Esophagus mucosa (tissue), 1 donor: ENCODE results near the gene CFAP20. TPM values are rescaled to one million over a fixed set of nuclear protein-coding genes. Genes with fewer than 3 reads are reported as not detected.

Experiments used
- ATAC-seq: fragments of 200-7000 bp; cut with Tn5 transposase; one replicate; pipeline ENCODE4 v1.9.1; 2020
- total RNA-seq: library from RNA; stranded (reverse); gene quantifications from one replicate; pipeline ENCODE4 v1.2.4, GENCODE V29; 2023
- donor health status: DM: yes; HTN: yes; CAD: no.

The CFAP20 gene
- total RNA-seq: 15.8 TPM

DNA sequence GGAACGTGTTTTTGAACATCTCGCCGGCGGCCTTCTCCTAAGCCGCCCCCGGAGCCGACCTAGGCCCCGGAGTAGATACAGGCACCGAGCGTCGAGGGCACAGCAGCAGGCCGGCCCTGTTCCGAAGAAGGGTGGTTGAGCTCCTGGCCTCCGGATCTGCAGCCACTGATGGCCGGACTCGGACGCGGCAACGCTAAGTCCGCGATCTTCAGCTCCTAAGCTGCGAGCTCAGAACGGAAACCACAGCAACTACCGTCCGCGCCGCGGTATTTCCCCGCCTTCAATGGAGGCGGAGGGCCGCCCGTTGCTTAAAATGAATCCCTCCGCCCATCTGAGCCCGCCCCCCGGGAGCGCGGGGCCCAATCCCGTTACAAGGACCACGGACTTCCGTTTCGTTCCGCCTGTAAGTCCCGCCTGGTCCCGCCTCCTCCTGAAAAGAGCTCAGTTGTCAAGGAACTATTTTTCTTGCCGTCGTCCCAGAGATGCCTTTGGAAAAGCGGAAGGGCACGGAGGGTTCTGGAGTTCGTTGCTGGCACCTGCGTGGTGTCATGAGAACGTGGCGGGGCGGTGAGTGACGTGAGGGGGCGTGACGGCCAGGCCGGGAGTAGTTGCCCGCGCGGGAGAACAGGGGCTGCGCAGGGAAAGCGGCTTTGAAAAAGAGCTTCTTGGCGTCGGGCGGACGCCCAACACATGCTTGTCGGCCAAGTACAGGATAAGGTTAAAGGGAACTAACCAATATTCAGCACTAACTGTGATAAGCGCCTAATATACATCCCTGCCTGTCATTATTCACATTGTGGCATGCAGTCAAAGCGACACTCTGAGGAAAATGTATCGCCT lies at the start of gene CFAP20:
CFAP20 (minus strand) TSS at position 285 of the 840 bp plus-strand sequence; CDS start at position 19, 266 bp downstream.
- ATAC-seq: peak; percentile 99

DNA sequence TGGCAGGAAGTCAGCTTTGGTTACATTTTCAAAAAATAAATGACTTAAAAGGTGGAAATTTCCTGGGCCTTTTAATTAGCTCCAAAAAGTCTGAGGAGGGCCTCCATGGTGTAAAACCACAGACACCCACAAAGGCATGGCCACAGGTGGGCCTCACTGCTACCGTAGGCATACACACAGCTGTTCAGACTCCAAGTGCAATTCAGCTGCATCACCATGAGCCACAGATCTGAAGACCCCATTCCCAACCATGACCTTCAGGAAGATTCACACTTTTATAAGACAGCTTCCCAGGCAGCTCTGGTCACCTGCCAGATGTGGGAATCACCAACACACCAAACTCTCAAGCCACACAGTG lies 48.2 kb upstream of the CFAP20 start:
- ATAC-seq: no peak

DNA sequence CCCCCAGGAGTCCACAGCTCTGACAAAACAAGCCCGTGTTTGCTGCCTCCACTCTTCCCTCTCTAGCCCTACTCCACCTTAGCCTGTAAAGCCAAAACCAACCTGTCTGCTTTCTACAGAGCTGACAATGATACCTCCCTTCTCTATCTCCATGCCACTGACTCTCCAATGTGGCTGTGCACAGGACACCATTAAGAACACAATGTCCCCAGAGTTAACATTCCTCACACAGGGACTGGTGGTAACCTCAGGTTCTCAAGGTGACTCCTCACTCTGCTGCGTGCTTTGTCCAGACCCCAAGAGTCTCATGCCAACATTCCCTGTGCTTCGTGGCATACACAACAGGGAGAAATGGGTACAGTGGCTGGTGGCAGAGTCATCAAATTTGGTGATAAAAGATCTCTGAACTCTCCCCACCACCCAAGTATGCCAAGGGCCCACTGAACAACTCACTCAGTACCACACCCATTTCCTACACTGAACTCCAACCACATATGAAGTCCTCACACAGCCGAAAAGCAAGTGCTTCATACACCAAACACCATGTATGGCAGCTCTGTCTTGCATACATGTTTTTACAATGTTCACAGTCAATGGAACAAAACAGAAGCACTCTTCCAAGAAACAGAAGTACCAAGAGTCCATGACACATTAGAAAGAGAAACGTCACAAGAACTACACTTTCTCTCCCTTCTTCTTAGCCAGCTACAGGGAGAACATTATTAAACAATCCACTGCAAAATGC lies 47.6 kb upstream of the CFAP20 start:
- ATAC-seq: no peak

DNA sequence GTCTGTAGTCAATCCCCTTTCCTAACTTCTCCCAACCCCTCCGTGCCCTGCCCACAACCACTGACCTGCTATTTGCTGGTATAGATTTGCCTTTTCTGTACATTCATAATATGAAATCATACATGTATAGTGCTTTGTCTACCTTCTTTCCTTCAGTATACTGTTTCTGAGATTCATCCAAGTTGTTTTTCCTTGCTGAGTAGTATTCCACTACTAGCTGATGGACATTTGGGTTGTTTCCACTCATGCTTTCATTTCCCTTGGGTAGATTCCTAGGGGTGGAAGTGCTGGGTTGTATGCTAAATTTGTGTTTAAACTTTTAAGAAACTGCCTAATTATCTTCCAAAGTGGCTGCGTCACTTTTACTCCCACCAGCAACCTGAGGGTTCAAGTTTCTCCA lies 41.0 kb upstream of the CFAP20 start:
- ATAC-seq: no peak

DNA sequence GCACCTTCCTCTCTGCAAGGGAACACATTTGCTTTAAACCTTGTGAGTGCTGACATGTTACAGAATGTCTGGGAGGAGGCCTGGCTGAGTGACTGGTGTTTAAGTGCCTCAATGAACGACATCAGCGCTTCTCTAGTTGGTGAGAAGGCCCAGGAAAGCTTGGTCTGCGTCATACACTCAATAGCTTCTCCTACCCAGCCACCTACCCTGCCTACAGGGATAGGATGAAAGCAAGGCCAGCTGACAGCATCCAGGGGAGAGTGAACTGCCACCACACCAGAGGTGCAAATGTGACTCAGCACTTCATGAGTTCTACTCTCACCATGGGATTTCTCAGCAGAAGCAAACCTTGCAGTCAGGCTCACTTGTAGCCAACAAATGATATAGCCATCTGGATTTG lies 31.7 kb upstream of the CFAP20 start:
- no peak for ATAC-seq

DNA sequence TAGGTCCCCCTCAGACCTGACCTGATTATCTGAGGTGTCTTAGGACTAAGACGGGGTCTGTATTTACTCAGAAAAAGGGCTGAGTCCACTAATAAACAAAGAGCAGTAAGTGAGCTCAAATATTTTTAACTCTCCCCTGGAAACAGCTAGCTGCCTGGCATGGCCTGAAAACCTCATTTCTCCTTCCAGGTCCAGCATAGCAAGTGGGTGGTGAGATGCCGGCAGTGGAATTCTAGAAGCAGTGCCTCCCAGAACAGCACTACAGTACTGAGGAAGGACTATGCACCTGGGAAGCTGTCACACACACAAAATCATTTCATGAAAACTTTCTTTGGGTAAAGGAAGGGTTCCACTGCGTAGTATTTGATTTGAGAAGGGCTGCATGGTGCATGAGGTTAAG lies 29.5 kb upstream of the CFAP20 start:
- ATAC-seq: no peak

DNA sequence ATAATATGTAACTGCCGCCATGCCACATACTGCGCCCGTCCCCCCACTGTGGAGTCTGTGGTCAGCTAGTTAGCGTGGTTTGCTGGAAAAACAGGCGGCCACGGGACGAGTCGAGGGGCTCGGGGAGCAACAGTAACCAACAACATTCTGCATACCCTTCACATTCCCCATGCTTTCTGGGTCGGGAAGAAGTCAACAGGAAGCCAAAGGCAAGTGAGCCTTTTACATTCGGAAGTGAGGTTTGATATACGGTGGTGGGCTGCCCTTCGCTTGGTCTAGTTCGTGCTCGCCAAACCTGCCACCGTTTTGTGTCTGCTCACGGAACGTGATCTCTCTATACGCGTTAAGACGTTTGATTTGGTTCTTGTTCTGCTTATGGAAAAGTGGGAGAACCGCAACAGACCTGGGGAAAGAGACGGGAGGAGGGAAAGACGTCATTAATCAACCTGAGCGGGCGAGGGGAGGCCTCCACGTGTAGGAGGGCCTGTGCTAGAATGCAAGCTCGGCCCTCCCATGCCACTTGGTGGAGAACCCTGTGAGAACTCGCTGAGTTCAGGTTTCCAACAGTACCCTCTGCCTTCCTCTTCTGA lies 28.9 kb upstream of the CFAP20 start:
- ATAC-seq: no peak

DNA sequence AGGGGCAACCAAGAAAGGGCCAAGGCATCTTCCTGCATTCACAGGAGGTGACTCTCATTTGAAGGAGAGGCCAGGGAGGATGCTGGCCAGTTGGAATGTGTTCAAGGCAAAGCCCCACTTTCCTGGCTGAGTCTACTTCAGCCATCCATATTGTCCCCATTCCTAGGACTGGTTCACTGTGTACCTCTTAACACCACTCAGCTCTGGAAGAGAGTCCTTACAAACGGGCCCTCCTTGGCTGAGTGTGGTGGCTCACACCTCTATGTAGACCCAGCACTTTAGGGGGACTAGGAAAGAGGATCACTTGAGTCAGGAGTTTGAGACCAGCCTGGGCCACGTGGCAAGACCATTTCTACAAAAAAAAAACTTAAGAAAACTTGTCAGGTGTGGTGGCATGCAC lies 28.1 kb upstream of the CFAP20 start:
- no peak for ATAC-seq

DNA sequence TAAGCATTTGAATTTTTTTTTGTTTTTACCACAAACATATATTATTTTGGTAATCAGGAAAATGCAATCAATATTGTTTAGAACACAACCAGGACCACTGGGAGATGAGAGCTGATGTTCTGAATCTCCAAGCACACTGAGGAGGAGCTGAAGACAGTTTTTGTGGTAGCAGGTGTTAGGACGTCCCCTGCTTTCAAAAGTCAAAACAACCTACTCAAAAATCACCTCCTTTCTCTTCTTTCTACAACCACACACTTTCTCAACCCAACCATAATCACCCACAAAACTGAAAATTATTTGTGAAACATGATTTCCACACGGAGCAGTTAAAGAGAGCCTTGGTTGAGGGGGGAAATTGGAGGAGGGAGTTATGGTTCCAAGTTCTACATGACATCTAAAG lies 26.7 kb upstream of the CFAP20 start:
- ATAC-seq: no peak

DNA sequence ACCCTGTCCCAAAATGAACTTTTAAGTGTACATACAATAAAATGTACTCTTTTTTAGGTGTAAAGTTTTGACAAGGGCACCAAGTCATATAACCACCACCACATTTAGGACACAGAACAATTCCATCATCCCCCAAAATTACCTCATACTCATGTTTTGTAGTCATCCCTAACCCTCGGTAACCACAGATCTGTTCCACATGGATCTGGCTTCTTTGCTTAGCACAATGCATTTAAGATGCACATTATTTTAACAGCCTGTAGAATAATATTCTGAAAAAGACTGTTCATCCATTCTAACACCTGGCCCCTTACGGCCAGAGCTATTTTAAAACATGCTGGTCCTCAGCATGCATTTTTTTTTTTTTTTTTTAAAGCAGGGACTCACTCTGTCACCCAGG lies 25.2 kb upstream of the CFAP20 start:
- ATAC-seq: no peak

DNA sequence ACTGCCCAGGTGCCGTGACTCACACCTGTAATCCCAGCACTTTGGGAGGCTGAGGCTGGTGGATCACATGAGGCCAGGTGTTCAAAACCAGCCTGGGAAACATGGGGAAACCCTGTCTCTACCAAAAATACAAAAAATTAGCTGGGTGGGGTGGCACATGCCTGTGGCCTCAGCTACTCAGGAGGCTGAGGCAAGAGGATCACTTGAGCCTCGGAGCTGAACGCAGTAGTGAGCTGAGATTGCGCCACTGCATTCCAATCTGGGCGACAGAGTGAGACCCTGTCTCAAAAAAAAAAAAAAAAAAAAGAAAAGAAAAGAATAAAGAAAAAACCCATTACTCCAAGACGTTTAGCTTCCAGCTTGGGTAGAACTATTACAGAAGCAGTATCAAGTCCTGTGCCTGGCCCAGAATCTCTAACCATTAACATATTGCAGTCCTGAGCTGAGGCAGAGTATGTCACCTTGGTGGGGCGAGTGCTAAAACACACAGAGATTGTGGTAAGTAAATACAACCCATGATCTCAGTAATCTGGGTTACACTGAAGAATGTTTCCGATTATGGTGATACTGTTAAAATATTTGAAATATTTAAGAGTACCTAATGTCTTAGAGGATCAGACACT lies 23.2 kb upstream of the CFAP20 start:
- ATAC-seq: no peak

DNA sequence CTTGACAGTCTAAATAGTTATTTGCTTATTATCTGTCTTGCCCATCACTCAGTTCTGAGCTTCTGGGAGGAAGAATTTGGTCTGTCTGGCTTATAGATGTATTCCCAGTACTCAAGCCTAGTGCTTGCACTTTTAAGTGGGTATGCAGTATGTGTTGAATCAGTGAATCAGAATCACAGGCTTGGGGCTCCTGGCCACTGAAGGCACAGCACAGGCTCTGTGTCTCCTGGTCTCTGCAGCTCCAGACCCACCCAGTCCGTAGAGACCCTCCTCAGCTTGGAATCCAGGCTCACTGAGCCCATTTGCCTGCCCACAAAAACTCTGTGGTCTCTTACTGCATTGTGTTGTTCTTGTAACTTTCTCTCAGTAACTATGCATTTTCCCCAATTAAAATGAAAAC lies 19.3 kb upstream of the CFAP20 start:
- no peak for ATAC-seq

DNA sequence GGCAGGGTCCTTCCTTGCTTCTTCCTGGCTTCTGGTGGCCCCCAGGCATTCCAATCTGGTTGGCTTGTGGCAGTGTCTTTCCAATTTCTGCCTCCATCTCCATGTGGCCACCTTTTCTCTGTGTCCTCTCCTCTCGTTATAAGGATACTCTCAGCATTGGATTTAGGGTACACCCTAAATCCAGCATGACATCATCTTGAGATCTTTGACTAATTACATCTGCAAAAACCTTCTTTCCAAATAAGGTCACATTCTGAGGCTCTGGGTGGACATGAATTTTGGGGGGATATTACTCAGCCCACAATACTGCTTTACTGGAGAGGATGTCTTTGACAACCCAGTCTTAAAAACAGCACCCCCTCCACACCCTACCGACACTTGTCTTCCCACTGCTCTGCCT lies 18.9 kb upstream of the CFAP20 start:
- no peak for ATAC-seq

DNA sequence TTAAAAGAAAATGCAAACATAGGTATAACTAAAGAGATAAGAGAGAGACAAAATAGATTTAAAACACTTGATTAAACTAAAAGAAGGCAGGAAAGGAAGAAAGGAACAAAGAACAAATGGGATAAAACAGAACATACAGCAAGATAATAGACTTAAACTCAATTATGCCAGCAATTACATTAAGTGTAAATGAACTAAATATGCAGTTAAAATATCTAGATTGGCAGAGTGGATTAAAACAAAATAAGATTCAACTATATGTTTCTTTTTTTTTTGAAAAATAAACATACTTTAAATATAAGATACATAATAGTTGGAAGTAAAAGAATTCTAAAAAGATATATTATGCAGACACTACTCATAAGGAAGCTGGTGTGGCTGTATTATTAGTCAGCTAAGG lies 9.7 kb upstream of the CFAP20 start:
- ATAC-seq: no peak

DNA sequence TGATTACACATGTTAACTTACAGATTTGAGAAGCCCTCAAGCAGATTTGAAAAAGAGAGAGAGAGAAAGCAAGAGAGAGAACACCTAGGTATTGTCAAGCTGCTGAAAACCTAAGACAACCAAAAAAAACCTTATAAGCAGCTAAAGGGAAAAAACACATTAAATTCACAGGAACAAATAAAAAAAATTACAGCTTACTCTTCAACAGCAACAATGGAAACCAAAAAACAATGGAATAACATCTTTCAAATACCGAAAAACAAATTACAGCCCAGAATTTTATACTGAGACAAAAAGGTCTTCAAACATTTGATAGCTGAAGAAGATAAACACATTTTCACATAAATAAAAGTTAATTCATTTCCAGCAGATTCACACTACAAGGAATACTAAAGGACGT lies 8.4 kb upstream of the CFAP20 start:
- ATAC-seq: no peak

DNA sequence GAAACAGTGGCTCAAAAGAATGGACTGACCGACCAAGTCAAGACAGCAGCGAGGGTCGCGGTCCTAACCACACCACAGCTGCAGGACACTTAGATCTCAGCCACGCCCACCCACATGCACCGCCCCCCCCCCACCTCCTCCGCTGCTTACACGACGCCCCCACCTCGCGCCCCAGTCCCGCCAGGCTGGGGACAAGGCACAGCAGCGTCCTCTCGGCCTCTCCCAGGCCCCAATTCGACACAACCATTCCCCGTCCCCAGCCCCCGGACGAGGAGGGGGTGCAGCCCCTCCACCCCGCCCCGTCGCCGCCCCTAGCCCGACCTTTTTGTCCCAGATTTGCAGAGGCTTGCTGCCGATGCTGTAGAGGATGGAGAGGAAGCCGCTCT lies 477 bp downstream of the CFAP20 start:
- no peak for ATAC-seq

DNA sequence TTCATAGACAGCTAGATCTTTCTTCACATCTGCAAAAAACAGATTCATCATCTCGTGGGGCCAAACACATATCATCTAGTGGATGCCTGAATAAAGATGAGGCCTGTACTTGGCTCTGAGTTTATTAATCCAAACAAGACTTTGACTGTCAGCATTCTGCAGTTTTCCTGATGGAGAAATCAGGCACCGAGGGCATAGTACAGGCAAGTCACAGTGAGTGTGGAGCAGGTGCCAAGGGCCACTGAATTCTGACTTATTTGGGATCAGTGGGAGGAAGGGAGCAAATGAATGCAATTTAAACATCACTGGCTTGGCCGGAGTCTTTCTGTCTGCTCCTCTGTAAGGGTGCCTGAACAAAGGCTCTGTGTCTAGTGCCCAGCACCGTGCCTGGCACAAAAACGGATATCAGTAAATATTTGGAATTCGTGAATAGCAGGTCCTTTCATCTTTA lies 975 bp downstream of the CFAP20 start:
- no peak for ATAC-seq

DNA sequence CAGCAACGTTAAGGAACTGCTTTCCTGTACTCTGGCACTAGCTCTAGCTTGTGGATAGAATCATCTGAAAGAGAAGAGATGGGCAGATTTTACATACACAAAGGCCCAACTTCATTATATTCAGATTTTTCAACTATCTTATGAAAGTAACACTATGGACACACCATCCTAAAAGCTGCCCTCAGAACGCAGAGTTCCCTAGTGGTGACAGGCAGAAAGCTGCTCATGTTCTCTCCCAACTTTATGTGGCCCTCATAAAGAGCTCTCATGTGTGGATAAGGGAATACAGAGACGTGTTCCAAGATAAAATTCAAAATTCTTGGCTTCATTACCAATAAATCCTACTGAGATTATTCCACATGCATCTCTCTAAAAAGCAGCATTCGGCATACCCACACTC lies 1.5 kb downstream of the CFAP20 start:
- ATAC-seq: no peak

DNA sequence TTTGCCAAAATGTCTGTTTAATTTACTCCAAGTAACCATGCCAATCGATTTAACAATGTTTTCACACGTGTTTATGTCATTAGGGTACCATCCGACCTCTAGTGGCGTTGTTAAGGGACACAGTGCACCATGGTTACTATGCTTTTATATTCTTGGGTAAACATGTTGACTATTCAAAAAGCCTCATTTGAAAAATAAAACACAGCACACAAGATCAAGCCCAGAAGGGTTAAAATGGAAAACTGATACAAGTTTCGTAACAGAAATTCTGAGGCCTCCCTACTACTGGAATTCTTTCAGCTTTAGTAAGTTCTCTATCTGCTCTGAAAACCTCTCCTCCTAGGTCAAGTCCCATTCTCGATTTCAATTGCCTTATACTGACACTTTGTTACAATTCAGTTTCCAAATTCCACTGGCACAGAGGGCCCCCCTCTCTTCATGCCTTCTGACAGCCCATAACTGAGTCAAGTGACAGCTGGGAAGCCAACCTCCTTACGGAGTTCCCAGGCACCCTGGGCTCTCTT lies 2.1 kb downstream of the CFAP20 start:
- ATAC-seq: no peak

DNA sequence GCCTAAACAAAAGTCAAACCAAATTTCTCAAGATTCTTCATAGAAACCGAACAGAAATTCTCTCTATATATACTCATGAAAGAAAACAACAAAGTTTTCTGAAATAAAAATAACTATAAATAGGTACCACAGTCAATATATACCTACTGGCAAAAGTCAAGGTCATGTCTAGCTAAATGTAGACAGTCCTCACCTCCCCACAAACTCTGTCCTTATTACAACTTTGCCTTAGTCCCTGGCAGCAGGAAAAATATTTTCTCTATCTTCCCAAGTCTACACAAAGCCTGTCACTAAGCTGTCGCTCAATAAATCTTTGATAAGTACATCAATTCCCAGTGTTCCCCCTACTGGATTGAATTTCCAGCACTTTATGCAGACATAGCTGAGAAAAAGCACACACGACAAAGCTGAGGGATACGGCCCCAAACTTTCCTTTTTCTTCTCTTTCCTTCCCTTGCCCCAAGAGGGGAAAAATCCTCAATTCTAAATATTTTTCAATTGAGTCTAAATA lies 2.7 kb downstream of the CFAP20 start:
- no peak for ATAC-seq

DNA sequence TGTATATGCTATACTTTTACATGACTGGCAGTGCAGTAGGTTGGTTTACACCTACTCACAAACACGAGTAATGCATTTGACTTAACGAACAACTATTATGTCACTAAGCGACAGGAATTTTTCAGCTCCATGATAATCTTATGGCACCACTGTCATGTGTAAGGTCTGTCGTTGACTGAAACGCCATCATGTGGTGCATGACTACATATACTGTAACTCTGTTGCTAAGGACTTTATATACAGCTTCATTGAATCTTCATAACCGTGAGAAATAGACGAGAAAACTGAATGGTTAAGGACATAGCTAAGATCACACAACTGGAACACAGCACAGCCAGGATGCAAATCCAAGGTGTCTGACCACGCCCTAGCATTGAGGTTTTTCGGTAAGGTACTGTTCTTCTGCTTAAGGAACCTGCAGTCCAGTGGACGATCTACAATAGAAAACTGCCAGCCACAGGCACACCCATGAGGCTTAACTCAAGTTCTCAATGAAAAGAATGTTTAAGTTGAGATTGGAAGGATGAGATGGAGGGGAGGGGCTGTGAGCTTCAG lies 3.3 kb downstream of the CFAP20 start:
- ATAC-seq: no peak

DNA sequence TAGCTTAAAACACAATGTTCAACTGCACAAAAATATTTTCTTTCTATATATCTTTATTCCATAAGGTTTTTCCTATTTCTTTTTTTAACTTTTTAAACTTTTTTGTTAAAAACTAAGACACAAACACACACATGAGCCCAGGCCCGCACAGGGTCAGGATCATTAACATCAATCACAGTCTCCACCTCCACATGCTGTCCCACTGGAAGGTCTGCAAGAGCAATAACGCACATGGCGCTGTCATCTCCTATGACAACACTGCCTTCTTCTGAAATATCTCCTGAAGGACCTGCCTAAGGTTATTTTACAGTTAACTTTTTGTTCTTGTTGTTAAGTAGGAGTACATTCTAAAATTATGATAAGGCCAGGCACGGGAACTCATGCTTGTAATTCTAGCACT lies 4.1 kb downstream of the CFAP20 start:
- no peak for ATAC-seq

DNA sequence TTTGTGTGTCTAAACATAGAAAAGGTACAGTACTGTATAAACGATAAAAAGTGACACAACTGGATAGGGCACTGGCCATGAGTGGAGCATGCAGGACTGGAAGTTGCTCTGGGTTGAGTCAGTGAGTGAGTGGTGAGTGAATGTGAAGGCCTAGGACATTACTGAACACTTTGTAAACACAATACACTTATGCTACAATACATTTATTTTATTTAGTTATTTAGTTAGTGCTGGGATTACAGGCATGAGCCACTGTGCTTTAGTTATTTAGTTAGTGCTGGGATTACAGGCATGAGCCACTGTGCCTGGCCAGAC lies 4.6 kb downstream of the CFAP20 start:
- peak; percentile 6 for ATAC-seq
